Glomerular visceral epithelial cell (primary cell): ENCODE results near the gene ZNF226.
"Not testable (repeated sequence)": the region's sequence is repeated elsewhere in the genome, so short reads cannot be mapped to it uniquely, and the experiment has no call there.

Experiments
- DNase-seq: peaks from one replicate; pipeline ENCODE4 v3.0.0-alpha.2; 2016; ENCODE audit errors: extremely low spot score

The ZNF226 gene

GRCh38 chr19:44164673-44165512 lies at the start of gene ZNF226:
TSS of gene ZNF226 (plus strand) at chr19:44165100. CDS start at chr19:44170081, 4,981 bp downstream.
- DNase-seq = peak; percentile 97

GRCh38 chr19:44121162-44121561 lies 43.7 kb upstream of the ZNF226 start:
- not testable (repeated sequence) for DNase-seq

- DNase-seq = no peak
Observed at GRCh38 chr19:44131955-44132354, 32.9 kb upstream of the ZNF226 start.

- DNase-seq = peak; percentile 81
Observed at GRCh38 chr19:44141191-44142058, 23.5 kb upstream of the ZNF226 start, which contains the start of gene ZNF234. TSS of gene ZNF234 (plus strand) at chr19:44141554. CDS start at chr19:44144633, 3,079 bp downstream.

- DNase-seq = no peak
Observed at GRCh38 chr19:44142059-44142433, 22.9 kb upstream of the ZNF226 start.

GRCh38 chr19:44149776-44150175 lies 15.1 kb upstream of the ZNF226 start:
- DNase-seq = no peak

GRCh38 chr19:44151491-44151890 lies 13.4 kb upstream of the ZNF226 start:
- no peak for DNase-seq

- DNase-seq = no peak
Observed at GRCh38 chr19:44156475-44156874, 8.4 kb upstream of the ZNF226 start.

GRCh38 chr19:44163789-44164188 lies 1.1 kb upstream of the ZNF226 start:
- no peak for DNase-seq

- no peak for DNase-seq
Observed at GRCh38 chr19:44164327-44164672, 600 bp upstream of the ZNF226 start.

GRCh38 chr19:44170660-44171059 lies 5.8 kb downstream of the ZNF226 start:
- DNase-seq = not testable (repeated sequence)

- DNase-seq = no peak
Observed at GRCh38 chr19:44176590-44176989, 11.7 kb downstream of the ZNF226 start.

GRCh38 chr19:44180968-44181367 lies 16.1 kb downstream of the ZNF226 start:
- no peak for DNase-seq

- DNase-seq = no peak
Observed at GRCh38 chr19:44182145-44182544, 17.2 kb downstream of the ZNF226 start.

- DNase-seq = no peak
Observed at GRCh38 chr19:44190020-44190419, 25.1 kb downstream of the ZNF226 start.

GRCh38 chr19:44192127-44192526 lies 27.2 kb downstream of the ZNF226 start:
- DNase-seq = no peak

GRCh38 chr19:44196772-44197171 lies 31.9 kb downstream of the ZNF226 start:
- DNase-seq = no peak

- DNase-seq = no peak
Observed at GRCh38 chr19:44202470-44202869, 37.6 kb downstream of the ZNF226 start.

- DNase-seq = no peak
Observed at GRCh38 chr19:44202974-44203373, 38.1 kb downstream of the ZNF226 start.

GRCh38 chr19:44203877-44204276 lies 39.0 kb downstream of the ZNF226 start:
- not testable (repeated sequence) for DNase-seq

GRCh38 chr19:44204772-44205171 lies 39.9 kb downstream of the ZNF226 start:
- no peak for DNase-seq

GRCh38 chr19:44207126-44207803 lies 42.4 kb downstream of the ZNF226 start:
- peak; percentile 95 for DNase-seq
